Measurements from ENCODE around the gene MOSMO.
A peak's percentile ranks its signal among the peaks of the same experiment; 100 is the strongest.

Gene MOSMO

GRCh38 chr16:22052980-22053379 lies 45.1 kb downstream of the MOSMO start:
- Mint-ChIP-seq H3K9me3 (no peaks in the 10 kb centered on the region), H3K4me3 (no peak overlapping the region), H3K27ac (no peak overlapping the region)

GRCh38 chr16:22053921-22054341 lies 46.0 kb downstream of the MOSMO start:
- Mint-ChIP-seq H3K36me3 (ENCODE audit: low read depth) (peaks cover 34% of the 10 kb centered on the region), H3K4me1 (ENCODE audit: low read depth) (peaks cover 40% of the 10 kb centered on the region), H3K27ac (no peak overlapping the region), H3K4me3 (no peak overlapping the region), H3K27me3 (no peaks in the 10 kb centered on the region), H3K9me3 (peaks cover 4% of the 10 kb centered on the region)

More at GRCh38 chr16:22052980-22053379, 45.1 kb downstream of the MOSMO start:
- Mint-ChIP-seq H3K4me1 (ENCODE audit: low read depth) (peaks cover 33% of the 10 kb centered on the region), H3K36me3 (ENCODE audit: low read depth) (peaks cover 27% of the 10 kb centered on the region), H3K27me3 (no peaks in the 10 kb centered on the region)

GRCh38 chr16:22054847-22055590 lies 47.1 kb downstream of the MOSMO start:
- H3K4me3 Mint-ChIP-seq: no peak overlapping the region
- H3K27ac Mint-ChIP-seq: no peak overlapping the region
- H3K36me3 Mint-ChIP-seq (ENCODE audit: low read depth): peaks cover 40% of the 10 kb centered on the region
- H3K27me3 Mint-ChIP-seq: no peaks in the 10 kb centered on the region
- peaks cover 4% of the 10 kb centered on the region for H3K9me3 Mint-ChIP-seq
- peaks cover 51% of the 10 kb centered on the region for H3K4me1 Mint-ChIP-seq (ENCODE audit: low read depth)

GRCh38 chr16:22055881-22056280 lies 48.0 kb downstream of the MOSMO start:
- Mint-ChIP-seq H3K9me3 (peaks cover 4% of the 10 kb centered on the region), H3K36me3 (ENCODE audit: low read depth) (peaks cover 40% of the 10 kb centered on the region), H3K4me1 (ENCODE audit: low read depth) (peaks cover 51% of the 10 kb centered on the region), H3K4me3 (no peak overlapping the region), H3K27me3 (no peaks in the 10 kb centered on the region), H3K27ac (no peak overlapping the region)

GRCh38 chr16:22063888-22064467 lies 56.1 kb downstream of the MOSMO start:
- Mint-ChIP-seq H3K36me3 (ENCODE audit: low read depth) (peaks cover 31% of the 10 kb centered on the region), H3K27ac (no peak overlapping the region), H3K4me3 (no peak overlapping the region), H3K9me3 (peaks cover 11% of the 10 kb centered on the region), H3K4me1 (ENCODE audit: low read depth) (peaks cover 11% of the 10 kb centered on the region), H3K27me3 (no peaks in the 10 kb centered on the region)

GRCh38 chr16:22065252-22065651 lies 57.3 kb downstream of the MOSMO start:
- Mint-ChIP-seq H3K4me1 (ENCODE audit: low read depth) (no peaks in the 10 kb centered on the region), H3K27ac (no peak overlapping the region), H3K27me3 (no peaks in the 10 kb centered on the region)

GRCh38 chr16:22070361-22071330 lies 62.7 kb downstream of the MOSMO start:
- H3K27me3 Mint-ChIP-seq: no peaks in the 10 kb centered on the region
- H3K9me3 Mint-ChIP-seq: peaks cover 11% of the 10 kb centered on the region
- H3K36me3 Mint-ChIP-seq (ENCODE audit: low read depth): peaks cover 20% of the 10 kb centered on the region
- H3K4me1 Mint-ChIP-seq (ENCODE audit: low read depth): no peaks in the 10 kb centered on the region
- H3K27ac Mint-ChIP-seq: no peak overlapping the region
- H3K4me3 Mint-ChIP-seq: no peak overlapping the region

More at GRCh38 chr16:22065252-22065651, 57.3 kb downstream of the MOSMO start:
- Mint-ChIP-seq H3K4me3 (no peak overlapping the region), H3K36me3 (ENCODE audit: low read depth) (peaks cover 26% of the 10 kb centered on the region), H3K9me3 (peaks cover 11% of the 10 kb centered on the region)

GRCh38 chr16:22071331-22071910 lies 63.5 kb downstream of the MOSMO start:
- no peaks in the 10 kb centered on the region for H3K4me1 Mint-ChIP-seq (ENCODE audit: low read depth)

GRCh38 chr16:22073350-22073749 lies 65.4 kb downstream of the MOSMO start:
- Mint-ChIP-seq H3K4me3 (no peak overlapping the region), H3K9me3 (no peaks in the 10 kb centered on the region), H3K4me1 (ENCODE audit: low read depth) (no peaks in the 10 kb centered on the region), H3K27me3 (no peaks in the 10 kb centered on the region), H3K36me3 (ENCODE audit: low read depth) (peaks cover 3% of the 10 kb centered on the region), H3K27ac (no peak overlapping the region)

More at GRCh38 chr16:22071331-22071910, 63.5 kb downstream of the MOSMO start:
- H3K27ac Mint-ChIP-seq: no peak overlapping the region
- H3K9me3 Mint-ChIP-seq: peaks cover 10% of the 10 kb centered on the region
- H3K4me3 Mint-ChIP-seq: no peak overlapping the region
- no peaks in the 10 kb centered on the region for H3K27me3 Mint-ChIP-seq
- H3K36me3 Mint-ChIP-seq (ENCODE audit: low read depth): peaks cover 13% of the 10 kb centered on the region

GRCh38 chr16:22075043-22075757 lies 67.3 kb downstream of the MOSMO start:
- Mint-ChIP-seq H3K27me3 (no peaks in the 10 kb centered on the region), H3K4me1 (ENCODE audit: low read depth) (no peaks in the 10 kb centered on the region), H3K36me3 (ENCODE audit: low read depth) (peaks cover 3% of the 10 kb centered on the region), H3K9me3 (no peaks in the 10 kb centered on the region), H3K27ac (no peak overlapping the region), H3K4me3 (no peak overlapping the region)

- Mint-ChIP-seq H3K36me3 (ENCODE audit: low read depth) (peaks cover 3% of the 10 kb centered on the region), H3K9me3 (no peaks in the 10 kb centered on the region), H3K27ac (no peak overlapping the region), H3K4me1 (ENCODE audit: low read depth) (peaks cover 4% of the 10 kb centered on the region), H3K4me3 (no peak overlapping the region), H3K27me3 (no peaks in the 10 kb centered on the region)
Observed at GRCh38 chr16:22075776-22076175, 67.9 kb downstream of the MOSMO start.

GRCh38 chr16:22077700-22078313 lies 69.9 kb downstream of the MOSMO start:
- Mint-ChIP-seq H3K27me3 (no peaks in the 10 kb centered on the region), H3K9me3 (no peaks in the 10 kb centered on the region), H3K36me3 (ENCODE audit: low read depth) (peaks cover 9% of the 10 kb centered on the region), H3K27ac (no peak overlapping the region), H3K4me3 (no peak overlapping the region), H3K4me1 (ENCODE audit: low read depth) (peaks cover 10% of the 10 kb centered on the region)

GRCh38 chr16:22078656-22079055 lies 70.7 kb downstream of the MOSMO start:
- H3K9me3 Mint-ChIP-seq: no peaks in the 10 kb centered on the region
- peaks cover 9% of the 10 kb centered on the region for H3K36me3 Mint-ChIP-seq (ENCODE audit: low read depth)
- peaks cover 10% of the 10 kb centered on the region for H3K4me1 Mint-ChIP-seq (ENCODE audit: low read depth)
- H3K27me3 Mint-ChIP-seq: no peaks in the 10 kb centered on the region
- H3K27ac Mint-ChIP-seq: no peak overlapping the region
- no peak overlapping the region for H3K4me3 Mint-ChIP-seq

- peak overlapping the region; percentile 36 for H3K27ac Mint-ChIP-seq
Observed at GRCh38 chr16:22081050-22081449, 73.1 kb downstream of the MOSMO start.

More at GRCh38 chr16:22081050-22081449, 73.1 kb downstream of the MOSMO start:
- Mint-ChIP-seq H3K4me1 (ENCODE audit: low read depth) (peaks cover 10% of the 10 kb centered on the region), H3K9me3 (no peaks in the 10 kb centered on the region), H3K27me3 (no peaks in the 10 kb centered on the region), H3K4me3 (peak overlapping the region; percentile 27), H3K36me3 (ENCODE audit: low read depth) (peaks cover 10% of the 10 kb centered on the region)

Data from stimulated activated naive CD8-positive, alpha-beta T cell treated with anti-CD3 and anti-CD28 coated beads, Interleukin-15, Interleukin-2, amounts not matched to agents 100 ng/mL and 50 ng/mL, for 24 hours (primary cell).